Activated CD8-positive, alpha-beta memory T cell treated with anti-CD3 and anti-CD28 coated beads, Interleukin-2, amount 50 U/mL, for 24 hours (primary cell): Measurements from ENCODE around the gene ZSCAN5C.
"Not testable (repeated sequence)": the region's sequence is repeated elsewhere in the genome, so short reads cannot be mapped to it uniquely, and the experiment has no call there.

Experiments used
- DNase-seq: peaks from one replicate; pipeline ENCODE4 v3.0.0-alpha.2; 2020; ENCODE audit errors: extremely low read depth

ZSCAN5C gene, protein sequence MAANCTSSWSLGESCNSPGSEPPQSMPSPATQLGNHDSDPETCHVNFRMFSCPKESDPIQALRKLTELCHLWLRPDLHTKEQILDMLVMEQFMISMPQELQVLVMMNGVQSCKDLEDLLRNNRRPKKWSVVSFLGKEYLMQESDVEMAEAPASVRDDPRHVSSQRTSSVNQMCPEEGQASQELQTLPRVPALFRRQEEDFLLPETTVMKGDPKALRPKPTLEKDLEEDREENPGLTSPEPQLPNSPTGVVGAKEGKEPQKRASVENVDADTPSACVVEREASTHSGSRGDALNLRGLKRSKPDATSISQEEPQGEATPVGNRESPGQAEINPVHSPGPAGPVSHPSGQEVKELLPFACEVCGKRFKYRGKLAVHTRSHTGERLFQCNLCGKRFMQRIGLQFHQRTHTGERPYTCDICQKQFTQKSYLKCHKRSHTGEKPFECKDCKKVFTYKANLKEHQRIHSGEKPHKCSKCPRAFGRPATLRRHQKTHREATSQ

GRCh38 chr19:56201973-56202372 is at the start of gene ZSCAN5C:
Gene ZSCAN5C, plus strand, starts transcription at chr19:56202273. Its CDS starts 3,641 bp downstream, at chr19:56205914.
- DNase-seq: no peak

DNA sequence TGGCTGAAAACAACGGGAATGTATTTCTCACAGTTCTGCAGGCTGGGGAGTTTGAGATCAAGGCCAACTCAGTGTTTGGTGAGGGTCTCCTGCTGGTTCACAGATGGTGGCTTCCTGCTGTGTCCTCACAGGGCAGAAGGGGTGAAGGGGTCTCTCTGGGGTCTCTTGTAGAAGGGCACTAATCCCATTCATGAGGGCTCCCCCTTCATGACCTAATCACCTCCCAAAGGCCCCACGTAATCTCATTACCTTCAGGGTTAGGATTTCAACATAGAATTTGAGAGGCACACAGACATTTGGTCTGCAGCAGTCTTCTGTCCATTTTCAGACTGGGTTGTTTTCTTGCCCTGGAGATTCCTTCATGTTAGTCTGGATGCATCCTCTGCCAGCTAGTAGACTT is 49.4 kb upstream of the ZSCAN5C start:
- DNase-seq: no peak

GRCh38 chr19:56153507-56153906 is 48.6 kb upstream of the ZSCAN5C start:
- DNase-seq: no peak

- no peak for DNase-seq
These were observed 46.9 kb upstream of the ZSCAN5C start for GRCh38 chr19:56155124-56155687.

GRCh38 chr19:56156768-56157167 is 45.3 kb upstream of the ZSCAN5C start:
- no peak for DNase-seq

GRCh38 chr19:56158170-56158757 is 43.8 kb upstream of the ZSCAN5C start:
- DNase-seq: no peak

- DNase-seq: no peak
These were observed 43.0 kb upstream of the ZSCAN5C start for GRCh38 chr19:56159009-56159559.

DNA sequence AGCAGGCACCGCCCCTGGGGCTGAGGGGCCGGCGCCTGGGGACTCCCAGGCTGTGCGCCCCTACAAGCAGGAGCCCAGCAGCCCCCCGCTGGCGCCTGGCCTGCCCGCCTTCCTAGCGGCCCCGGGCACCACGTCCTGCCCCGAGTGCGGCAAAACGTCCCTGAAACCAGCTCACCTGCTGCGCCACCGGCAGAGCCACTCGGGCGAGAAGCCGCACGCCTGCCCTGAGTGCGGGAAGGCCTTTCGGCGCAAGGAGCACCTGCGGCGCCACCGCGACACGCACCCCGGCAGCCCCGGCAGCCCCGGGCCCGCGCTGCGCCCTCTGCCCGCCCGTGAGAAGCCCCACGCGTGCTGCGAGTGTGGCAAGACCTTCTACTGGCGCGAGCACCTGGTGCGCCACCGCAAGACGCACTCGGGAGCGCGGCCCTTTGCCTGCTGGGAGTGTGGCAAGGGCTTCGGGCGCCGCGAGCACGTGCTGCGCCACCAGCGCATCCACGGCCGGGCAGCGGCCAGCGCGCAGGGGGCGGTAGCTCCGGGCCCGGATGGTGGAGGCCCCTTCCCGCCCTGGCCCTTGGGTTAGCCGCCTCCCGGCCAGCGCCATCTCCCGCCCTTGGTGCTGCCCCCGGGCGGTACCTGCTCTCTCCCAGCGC is 42.3 kb upstream of the ZSCAN5C start:
- no peak for DNase-seq

DNA sequence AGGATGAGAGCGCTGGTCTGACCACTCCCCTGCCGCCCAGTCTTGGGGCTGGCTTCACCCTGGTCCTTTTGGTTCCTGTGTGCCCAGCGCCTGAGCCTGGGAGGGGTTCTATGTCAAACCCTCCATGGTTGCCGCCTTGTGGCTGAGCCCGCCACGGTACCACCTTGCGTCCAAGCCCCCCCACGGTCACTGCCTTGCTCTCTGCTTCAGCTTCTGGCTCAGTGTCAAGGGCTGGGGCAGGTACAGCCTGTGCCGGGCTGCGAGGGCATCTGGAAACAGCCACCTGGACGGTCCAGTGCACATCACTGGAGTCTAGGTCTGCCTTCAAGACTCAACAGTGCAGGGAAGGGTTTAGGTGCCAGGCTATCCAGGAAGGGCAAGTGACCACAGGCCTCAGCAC is 40.5 kb upstream of the ZSCAN5C start:
- DNase-seq: no peak

DNA sequence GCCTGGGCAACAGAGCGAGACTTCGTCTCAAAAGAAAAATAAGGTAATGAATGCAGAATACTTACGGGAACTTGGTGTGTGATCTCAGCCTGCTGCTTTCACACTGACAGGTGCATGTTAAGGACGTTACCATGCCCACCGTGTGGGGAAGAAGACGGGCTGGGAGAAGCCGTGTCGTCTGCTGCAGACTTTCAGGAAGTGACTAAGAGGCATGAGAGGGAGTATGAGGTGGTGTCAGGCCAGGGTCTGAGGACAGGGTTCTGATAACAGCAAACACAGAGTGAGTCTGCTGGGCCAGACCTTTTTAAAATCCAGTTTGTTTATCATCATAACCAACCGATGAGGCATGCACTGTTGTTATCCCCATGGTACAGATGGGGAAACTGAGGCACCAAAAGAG is 39.8 kb upstream of the ZSCAN5C start:
- DNase-seq: no peak

DNA sequence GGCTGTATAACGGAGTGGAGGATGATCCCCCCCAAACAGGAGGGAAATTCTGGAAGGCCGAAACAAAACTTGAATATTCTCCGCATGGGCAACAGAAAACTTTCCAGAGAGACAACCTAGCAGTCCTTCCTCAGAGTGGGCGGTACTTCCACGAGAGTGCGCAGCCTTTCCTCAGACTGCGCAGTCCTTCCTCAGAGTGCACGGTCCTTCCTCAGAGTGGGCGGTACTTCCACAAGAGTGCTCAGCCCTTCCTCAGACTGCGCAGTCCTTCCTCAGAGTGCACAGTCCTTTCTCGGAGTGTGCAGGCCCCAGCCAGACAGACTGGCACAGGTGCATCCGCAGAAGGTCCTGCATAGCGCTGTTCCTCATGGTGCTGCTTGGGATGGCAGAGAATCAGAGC is 39.0 kb upstream of the ZSCAN5C start:
- no peak for DNase-seq

DNA sequence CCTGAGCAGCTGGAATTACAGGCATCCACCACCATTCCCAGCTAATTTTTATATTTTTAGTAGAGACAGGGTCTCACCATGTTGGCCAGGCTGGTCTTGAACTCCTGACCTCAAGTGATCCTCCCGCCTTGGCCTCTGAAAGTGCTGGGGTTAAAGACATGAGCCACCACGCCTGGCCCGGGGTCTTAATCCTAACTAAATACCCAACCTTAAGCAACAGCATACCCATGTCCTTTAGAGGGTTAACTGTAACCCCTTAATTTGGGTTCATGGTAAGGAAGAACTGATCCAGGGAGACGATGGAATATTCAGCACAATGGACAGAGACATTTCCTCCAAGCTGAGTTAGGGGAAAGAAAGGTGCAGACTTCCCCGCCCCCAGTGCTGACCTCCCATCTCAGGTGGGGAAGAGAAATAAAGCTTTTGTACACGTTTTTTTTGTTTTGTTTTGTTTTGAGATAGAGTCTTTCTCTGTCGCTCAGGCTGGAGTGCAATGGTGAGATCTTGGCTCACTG is 35.0 kb upstream of the ZSCAN5C start:
- no peak for DNase-seq

DNA sequence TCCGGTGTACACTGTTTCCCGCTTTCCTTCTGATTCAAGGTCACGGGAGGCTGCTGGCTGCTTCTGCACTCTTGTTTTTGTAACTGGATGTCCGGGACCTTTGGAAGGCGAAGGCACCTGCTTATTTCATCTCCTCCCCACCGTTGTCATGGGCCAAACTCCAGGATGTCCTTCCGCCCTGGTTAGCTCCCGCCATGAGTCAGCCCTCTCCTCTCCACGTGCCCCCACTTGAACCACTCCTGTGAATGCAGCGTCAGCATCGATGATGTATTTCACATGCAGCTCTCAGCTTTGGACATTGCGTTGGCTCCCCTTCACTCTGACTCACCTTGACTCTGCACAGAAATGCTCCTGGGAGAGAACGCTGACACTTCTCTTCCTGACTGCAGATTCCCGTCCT is 31.8 kb upstream of the ZSCAN5C start:
- DNase-seq: no peak

- no peak for DNase-seq
These were observed 28.0 kb upstream of the ZSCAN5C start for GRCh38 chr19:56174086-56174485.

GRCh38 chr19:56174550-56174949 is 27.5 kb upstream of the ZSCAN5C start:
- no peak for DNase-seq

DNA sequence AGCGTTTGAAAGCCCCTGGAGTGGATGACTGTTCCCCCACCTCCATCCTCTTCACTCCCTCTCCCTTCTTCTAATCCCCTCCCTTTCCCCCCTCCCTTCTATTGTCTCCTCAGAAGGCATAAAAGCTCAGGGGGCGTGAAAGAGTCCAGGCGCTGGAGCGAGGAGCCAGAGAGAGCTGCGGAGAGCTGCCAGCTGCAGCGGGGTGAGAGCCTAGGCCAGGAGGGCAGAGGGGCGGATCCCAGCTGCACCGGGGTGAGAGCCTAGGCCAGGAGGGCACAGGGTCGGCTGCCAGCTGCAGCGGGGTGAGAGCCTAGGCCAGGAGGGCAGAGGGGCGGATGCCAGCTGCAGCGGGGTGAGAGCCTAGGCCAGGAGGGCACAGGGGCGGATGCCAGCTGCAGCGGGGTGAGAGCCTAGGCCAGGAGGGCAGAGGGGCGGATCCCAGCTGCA is 26.2 kb upstream of the ZSCAN5C start, which contains the start of gene GALP:
GALP (plus strand) TSS at position 148 of the 447 bp plus-strand sequence. CDS start 1,101 bp downstream, outside the sequence.
- not testable (repeated sequence) for DNase-seq

GRCh38 chr19:56176310-56176709 is 25.8 kb upstream of the ZSCAN5C start:
- DNase-seq: not testable (repeated sequence)

DNA sequence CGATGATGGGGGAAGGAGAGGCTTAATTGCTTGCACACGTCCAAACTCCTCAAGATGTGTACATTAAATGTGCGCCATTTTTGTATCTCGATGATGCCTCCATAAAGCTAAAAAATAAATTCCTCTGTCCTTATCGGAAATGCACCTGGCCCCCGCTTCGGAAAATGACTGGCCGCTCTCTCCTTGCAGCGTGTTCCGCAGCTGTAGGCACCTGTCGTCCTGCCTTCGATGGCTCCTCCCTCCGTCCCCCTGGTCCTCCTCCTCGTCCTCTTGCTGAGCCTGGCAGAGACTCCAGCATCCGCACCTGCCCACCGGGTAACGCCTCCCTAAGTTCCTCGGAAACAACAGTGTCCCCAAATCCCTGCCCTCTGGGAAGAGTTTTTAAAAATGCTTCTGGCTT is 25.2 kb upstream of the ZSCAN5C start:
- DNase-seq: no peak

GRCh38 chr19:56177564-56178243 is 24.4 kb upstream of the ZSCAN5C start:
- no peak for DNase-seq

GRCh38 chr19:56189785-56190184 is 12.3 kb upstream of the ZSCAN5C start:
- no peak for DNase-seq

- DNase-seq: no peak
These were observed 11.0 kb upstream of the ZSCAN5C start for GRCh38 chr19:56191115-56191514.
